GM21390 (cell line): ENCODE results near the gene CELF3.
"Not testable (repeated sequence)": the region's sequence is repeated elsewhere in the genome, so short reads cannot be mapped to it uniquely, and the experiment has no call there.

ENCODE experiments used
- ATAC-seq: cut with Tn5 transposase; IDR thresholded peaks from one replicate; pipeline ENCODE4 v1.9.1; 2021; ENCODE audit not compliant: unreplicated experiment

CELF3 gene

DNA sequence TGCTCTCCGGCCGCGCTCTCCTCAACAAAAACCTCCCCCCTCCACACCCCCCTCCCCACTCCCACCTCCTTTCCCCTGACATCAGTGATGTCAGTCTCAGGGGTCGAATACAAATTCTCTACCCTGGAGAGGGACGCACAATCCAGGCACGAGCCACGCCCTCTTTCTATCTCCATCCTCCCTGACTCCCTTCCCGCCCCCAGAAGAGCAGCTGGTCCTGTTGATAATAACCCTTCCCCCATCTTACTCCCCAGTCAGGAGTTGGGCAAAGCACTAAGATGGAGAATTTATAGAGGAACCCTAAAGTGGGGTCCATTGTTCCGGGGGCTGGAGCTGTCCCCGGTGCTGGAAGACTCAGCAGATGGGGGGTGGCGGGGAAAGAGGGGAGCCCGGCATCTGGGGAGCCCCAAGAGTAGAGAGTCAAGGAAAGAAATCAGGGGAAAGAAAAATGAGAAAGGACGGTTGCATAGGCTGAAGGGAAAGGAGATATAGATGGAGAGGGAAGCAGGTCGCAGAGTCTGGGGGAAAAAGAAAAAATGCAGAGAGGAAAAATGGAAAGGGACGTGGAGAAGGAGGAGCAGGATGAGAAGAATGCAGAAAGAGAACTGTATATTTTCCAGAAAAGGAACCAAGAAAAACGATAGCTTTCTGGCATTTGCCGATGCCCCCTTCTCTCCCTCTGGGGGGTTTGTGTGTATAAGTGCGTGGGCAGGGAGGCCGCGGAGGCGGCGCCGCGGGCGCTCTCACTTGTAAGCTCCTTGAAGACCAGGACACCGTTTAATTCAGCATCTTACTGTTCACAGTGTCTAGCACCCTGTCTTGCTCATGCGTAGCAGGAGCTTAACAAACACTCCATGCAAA lies at the start of gene CELF3:
CELF3 (minus strand) TSS at position 33 of the 861 bp plus-strand sequence. CDS start 783 bp downstream, outside the sequence.
- no peak for ATAC-seq

DNA sequence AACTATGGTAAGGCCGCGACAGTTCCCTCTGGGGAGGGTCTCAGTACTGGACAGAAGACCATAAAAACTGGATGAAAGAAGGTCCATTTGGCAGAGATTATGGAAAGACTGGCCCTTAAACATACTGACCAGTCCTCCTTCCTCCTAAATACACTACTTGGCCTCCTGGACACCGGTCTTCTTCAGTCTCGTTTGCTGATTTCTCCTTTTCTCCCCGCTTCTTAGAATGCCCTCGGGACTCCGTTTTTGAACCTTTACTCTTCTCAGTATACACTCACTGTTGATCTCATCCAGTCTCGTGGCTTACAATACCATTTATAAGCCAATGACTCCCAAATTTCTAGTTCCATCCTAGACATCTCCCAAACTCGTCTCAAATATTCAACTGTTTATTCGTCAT lies 47.4 kb upstream of the CELF3 start:
- ATAC-seq: no peak

- peak; percentile 89 for ATAC-seq
Measured at GRCh38 chr1:151762941-151763921, 46.6 kb upstream of the CELF3 start, which contains the start of gene MRPL9. Gene MRPL9 (minus strand): TSS chr1:151763496. CDS start chr1:151763479, 17 bp downstream.

DNA sequence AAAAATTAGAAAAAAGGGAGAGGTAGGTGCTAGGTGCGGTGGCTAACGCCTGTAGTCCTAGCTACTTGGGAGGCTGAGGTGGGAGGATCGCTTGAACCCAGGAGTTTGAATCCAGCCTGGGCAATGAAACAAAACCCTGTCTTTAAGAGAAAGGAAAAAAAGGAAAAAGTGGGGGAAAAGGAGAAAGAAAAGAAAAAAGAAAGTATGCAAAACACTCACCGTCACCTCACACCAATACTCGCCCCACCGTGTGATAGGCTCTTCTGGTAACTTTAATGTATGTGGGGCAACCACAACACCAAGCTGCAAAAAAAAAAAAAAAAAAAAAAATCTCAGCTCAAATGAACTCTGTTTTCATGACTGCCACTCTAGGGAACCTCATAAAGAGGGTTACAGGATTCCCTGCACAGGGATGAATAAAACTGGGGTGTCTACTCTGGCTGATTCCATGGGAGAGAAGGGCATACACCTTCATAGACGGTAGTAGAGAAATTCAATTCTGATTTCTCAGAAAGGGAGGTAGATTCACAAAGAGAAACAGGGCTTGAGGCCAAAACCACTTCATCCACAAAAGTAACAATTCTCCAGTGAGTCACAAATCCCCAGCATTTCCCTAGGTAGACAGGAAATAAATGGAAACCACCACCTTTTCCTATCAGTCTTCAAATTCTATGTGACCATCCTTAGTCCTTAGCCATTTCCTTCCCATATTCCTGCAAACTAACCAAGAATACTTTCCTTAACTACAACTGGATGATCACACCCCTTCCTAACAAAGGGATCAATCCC lies 44.2 kb upstream of the CELF3 start:
- ATAC-seq: no peak

DNA sequence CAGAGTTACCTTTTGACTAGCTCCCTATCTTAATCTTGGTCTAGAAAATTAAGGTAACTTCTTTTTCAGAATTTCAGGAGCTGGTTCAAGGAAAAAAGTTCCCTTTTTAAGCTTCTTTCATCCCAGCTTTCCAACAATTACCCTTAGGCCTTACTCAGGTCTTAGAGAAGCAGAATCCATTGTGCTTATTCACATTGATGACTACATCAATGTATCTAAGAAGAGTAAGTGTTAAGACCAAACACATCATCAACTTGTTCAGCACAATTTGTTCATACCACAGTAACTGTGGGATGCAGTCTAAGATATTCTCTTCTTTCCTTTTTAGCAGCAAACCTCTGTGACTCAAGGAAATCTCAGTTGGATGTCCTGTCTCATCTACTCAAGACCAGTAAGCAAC lies 42.6 kb upstream of the CELF3 start:
- no peak for ATAC-seq

GRCh38 chr1:151756291-151756690 lies 39.7 kb upstream of the CELF3 start:
- no peak for ATAC-seq

- ATAC-seq: no peak
Measured at GRCh38 chr1:151741516-151741915, 24.9 kb upstream of the CELF3 start.

- no peak for ATAC-seq
Measured at GRCh38 chr1:151739590-151740355, 23.2 kb upstream of the CELF3 start.

DNA sequence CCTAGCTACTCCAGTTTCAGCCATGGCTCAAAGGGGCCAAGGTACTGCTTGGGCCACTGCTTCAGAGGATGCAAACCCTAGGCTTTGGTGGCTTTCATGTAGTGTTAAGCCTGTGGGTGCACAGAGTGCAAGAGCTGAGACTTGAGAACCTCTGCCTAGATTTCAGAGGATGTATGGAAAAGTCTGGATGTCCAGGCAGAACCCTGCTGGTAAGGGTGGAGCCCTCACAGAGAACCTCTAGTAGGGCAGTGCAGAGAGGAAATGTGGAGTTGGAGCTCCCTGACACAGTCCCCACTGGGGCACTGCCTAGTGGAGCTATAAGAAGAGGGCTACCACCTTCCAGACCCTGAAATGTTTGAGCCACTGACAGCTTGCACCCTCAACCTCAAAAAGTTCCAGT lies 20.9 kb upstream of the CELF3 start:
- ATAC-seq: no peak

DNA sequence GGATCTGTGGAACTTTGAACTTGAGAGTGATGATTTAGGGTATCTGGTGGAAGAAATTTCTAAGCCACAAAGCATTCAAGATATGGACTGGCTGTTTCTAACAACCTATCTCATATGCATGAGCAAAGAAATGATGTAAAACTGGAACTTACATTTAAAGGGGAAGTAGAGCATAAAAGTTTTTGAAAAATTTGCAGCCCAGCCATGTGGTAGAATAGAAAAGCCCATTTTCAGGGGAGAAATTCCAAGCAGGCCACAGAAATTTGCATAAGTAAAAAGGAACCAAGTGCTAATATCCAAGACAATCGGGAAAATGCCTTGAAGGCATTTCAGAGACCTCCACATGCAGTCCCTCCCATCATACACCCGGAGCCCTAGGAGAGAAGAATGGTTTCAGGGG lies 20.4 kb upstream of the CELF3 start:
- no peak for ATAC-seq

DNA sequence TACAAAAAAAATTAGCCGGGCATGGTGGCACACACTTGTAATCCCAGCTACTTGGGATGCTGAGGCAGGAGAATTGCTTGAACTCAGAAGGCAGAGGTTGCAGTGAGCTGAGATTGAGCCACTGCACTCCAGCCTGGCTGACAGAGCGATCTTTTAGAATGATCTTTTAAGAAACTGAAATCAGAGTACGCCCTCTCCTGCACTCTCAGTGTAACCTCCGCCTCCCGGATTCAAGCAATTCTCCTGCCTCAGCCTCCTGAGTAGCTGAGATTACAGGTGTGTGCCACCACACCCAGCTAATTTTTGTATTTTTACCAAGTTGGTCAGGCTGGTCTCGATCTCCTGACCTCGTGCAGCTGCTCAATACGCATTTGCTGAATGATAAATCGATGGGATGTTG lies 17.4 kb upstream of the CELF3 start:
- not testable (repeated sequence) for ATAC-seq

DNA sequence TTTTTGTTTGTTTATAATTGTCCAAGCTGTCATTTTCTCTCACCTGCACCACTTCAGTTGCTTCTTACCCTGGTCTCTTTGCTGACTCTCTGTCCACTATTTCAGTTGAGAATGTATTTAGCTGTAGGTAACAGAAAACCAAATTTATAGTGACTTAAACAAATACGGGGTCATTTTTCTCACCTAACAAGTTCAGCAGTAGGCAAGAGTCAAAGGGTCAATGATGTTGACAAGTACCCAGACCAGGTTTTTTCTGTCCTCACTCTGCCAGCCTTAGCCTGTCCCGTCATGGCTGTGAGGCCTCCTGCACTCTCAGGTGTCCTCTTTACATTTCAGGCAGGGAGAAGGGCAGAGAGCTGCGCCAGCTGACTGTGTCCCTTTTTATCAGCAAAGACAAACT lies 16.5 kb upstream of the CELF3 start:
- ATAC-seq: no peak

DNA sequence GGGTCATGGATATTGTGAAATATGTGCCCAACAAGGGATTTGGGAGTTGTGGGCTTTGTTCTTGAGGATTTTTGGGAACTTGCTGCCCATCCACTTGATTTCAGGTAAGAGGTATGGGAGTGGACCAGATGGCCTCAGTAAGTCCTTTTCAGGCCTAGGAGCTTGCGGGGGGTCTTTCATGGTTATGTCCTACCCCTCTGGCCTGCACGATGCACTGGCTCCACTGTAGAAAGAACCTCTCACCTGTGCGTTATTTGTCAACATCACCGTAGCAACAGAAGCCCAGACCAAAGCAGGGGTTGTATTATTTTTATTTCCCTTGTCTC lies 13.3 kb upstream of the CELF3 start:
- no peak for ATAC-seq

GRCh38 chr1:151729157-151729965 lies 12.8 kb upstream of the CELF3 start:
- ATAC-seq: no peak

DNA sequence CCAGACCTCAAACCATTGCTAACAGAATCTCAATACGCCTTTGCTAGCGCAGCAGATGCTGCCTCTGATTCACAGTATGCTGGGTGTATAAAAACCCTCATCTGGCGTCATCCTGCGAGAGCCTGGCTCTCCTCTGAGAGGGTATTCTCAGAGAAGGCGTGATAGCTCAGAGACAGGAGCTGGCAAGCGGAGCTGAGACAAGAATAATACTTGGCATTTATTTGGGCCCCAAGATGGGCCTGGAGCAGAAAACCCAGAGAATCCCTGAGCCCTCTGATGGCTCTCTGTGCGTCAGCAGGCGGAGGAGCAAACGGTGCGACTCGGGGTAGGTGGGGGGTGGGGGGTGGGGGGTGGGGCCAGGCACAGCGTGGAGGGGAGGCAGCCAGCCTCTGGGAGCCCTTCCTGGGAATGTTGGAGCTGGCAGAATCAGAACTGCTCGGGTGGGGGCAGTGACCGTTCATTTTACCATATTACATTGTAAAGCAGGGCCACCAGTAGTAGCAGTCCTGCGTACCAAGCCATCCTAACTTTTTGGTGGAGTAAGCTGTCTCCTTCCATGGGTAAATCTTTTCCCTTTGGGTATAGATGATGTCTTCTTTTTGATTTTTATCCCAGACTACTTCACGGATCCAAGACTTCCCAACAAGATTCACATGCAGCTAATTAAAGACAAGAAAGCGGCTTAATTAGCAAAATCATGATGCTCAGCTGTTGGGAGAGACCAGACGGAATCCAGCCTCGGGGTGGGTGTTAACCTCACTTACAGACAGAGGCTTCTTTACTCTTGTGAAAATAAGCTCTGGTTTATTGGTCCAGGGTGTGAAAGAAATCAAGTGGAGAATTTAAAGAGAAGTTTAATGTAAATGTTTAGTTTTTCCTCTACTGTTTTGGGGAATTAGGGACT lies 11.8 kb upstream of the CELF3 start:
- no peak for ATAC-seq

DNA sequence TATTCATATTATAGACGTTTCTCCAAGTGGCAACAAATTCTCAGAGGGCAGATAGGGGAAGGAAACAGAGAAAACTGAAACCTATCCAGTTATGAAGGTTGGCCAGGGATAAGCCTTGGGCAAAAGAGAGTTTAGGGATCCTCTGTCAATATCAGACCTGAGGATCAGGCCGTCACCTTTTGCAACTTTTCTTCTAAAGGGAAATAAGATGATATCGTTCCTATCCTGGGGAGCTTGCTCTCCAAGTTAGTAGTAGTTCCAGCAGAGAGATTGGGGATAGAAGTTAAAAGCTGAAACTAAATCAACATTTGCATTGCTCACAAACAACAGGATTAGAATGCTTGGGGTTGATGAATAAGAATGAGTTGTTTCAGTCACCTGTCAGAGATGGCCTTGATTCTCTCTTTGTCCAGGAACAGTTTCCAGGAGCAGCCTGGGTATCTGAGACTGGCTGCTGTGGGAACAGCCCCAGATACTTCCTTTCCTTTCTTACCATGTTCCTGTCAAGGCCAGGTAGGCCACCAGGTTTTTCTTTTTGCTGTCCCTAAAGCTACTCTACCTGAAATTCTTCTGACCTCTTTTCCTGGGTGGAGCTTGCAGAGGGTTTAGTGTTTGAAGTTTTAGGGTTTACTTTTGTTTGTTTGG lies 7.2 kb upstream of the CELF3 start:
- ATAC-seq: no peak

DNA sequence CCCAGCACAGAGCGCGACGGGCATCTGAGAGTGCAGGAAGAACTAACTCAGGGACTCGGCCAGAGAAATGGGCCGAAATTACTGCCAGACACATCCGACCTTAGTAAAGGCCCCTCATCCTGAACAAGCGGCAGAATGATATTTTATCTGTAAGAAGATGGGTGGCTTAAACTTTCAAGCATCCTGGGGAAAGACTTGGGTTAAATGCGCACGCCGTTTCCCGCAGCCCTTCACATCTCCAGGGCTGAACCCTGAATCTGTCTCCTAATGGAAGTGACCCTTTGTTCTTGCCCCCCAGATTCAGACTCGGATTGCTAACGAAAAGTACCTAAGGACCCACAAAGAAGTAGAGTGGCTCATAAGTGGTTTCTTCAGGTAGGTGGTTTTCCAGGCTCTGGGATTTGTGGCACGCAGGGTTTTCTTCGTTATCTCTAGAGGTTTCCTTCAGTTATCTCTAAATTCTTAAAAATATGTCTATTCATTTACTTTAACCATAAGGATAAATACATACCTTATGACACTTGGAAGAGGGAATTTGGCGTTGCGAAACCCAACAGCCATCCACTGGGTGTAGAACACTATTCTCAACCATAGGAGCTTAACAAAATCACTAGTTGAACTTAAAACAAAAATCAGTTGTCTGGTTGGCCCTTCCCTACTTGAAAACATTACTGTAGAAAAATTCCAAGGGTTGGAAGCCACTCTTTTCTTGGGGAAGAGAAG lies 5.3 kb upstream of the CELF3 start:
- ATAC-seq: no peak
